Pulmonary artery endothelial cell (primary cell): ENCODE data around the gene PC. TPM values are rescaled to one million over a fixed set of nuclear protein-coding genes. Genes with fewer than 3 reads are reported as not detected.
"Not testable (repeated sequence)": the region's sequence is repeated elsewhere in the genome, so short reads cannot be mapped to it uniquely, and the experiment has no call there.

ENCODE experiments used
- DNase-seq: peaks from one replicate; pipeline ENCODE4 v3.0.0-alpha.2; 2011; ENCODE audit warnings: low read depth, low spot score
- total RNA-seq: library from RNA; depleted of rRNA; stranded (reverse); fragments of >200 nt; gene quantifications from 2 replicates; pipeline ENCODE4 v1.2.3, GENCODE V29; 2014

Gene PC
- total RNA-seq = 6.9 and 27.3 TPM in 2 replicates

DNA sequence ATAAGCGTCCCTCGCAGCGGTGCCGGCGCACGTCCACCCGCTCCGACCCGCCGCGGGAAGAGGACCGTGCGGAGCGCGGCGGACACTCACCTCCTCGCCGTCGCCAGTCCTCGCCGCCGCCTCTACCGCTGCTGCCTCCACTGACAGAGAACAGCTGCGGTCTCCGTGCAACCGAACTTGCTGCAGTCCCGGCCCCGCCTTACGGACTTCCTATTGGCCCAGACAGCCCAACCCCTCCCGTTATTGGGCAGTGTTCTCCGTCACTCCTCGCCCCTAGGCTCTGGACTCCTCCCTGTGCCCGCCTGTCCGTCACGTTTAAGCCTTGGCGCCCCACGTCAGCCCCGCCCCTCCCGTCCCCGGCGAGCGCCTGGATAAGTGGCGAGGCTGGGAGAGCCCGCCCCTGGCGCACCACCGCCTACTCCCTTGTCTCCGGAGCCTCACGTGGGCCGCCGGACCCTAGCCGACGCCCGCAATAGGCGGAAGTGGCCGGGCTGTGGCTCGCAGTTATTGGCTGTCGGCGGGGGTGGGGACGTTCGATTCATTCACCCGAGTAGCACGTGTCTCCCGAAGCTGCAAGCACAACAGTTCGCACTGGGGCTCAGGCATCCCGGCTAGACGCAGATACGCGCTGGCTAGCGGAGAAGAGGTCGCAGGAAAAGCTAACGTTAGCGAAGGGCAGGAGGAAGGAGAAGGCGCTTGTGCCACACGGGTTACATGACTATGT is at the start of gene PC:
Gene PC, minus strand, starts transcription at position 152 of the 724 bp plus-strand sequence. CDS start 86,224 bp downstream, outside the sequence.
- peak; percentile 100 for DNase-seq

- no peak for DNase-seq
These were observed 48.9 kb upstream of the PC start for GRCh38 chr11:67007126-67007525.

- DNase-seq = no peak
These were observed 48.1 kb upstream of the PC start for GRCh38 chr11:67006029-67006884.

DNA sequence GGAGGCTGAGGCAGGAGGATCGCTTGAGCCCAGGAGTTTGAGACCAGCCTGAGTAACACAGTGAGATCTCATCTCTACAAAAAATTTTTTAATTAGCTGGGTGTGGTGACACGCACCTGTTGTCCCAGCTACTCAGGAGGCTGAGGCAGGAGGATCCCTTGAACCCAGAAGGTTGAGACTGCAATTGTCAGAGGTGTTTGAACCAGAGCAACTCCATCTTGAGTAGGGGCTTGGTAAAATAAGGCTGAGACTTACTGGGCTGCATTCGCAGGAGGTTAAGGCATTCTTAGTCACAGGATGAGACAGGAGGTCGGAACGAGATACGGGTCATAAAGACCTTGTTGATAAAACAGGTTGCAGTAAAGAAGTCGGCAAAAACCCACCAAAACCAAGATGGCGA is 47.0 kb upstream of the PC start:
- not testable (repeated sequence) for DNase-seq

DNA sequence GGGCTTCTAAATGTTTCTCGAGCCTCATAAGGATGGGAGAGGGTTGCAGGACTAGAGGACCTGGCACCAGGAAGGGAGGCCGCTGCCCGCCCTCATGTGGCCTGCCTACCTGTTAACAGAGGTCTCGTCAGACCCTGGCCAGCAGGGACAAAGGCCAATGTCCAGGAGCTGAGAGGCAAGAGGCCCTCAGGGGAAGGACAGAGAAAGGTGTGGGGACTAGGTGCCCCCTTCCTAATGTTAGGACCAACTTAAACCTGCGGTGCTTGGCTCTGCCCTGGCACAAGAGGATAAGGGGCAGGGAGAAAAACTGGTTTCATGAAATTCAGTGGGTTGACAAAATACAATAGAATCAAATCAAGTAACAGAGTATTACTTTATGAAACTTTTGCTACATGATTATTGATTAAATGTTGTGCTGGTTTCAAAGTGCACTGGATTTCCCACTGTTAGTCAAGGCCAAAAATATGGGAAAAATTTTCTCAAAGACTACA is 44.8 kb upstream of the PC start:
- DNase-seq = no peak

GRCh38 chr11:67002297-67002913 is 44.2 kb upstream of the PC start:
- no peak for DNase-seq

GRCh38 chr11:67001332-67001731 is 43.1 kb upstream of the PC start:
- DNase-seq = no peak

DNA sequence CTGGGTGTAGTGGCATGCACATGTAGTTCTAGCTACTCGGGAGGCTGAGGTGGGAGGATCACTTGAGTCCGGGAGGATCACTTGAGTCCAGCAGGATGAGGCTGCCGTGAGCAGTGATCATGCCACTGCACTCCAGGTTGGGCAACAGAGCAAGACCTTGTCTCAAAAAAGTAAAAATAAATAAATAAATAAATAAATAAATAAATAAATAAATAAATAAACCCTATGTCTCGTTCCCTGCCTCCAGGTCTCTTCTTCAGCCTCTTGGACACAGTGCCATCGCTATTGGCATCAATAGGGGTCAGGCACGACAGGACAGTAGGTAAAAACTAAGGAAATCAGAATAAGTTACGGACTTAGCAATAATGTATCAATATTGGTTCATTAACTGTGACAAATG is 41.4 kb upstream of the PC start:
- DNase-seq = no peak

- DNase-seq = no peak
These were observed 38.6 kb upstream of the PC start for GRCh38 chr11:66996609-66997273.

DNA sequence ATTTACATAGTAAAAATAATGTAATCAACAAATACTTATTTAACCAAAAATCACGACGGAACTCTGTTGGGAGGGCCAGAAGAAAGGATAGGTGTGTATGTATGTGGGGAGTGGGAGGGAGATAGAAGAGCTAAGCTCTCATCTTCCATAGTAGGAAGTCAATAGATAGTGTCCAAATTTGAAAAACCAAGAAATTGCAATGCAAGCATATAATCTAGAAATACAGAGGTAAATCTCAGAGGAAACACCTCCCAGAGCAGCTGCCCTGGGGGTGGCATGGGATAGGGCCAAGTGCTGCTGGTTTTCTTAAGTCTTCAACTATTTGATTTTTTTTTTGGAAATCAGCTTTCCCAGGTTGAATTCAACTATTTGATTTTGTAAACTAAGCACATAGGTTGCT is 33.9 kb upstream of the PC start:
- no peak for DNase-seq

GRCh38 chr11:66989360-66989759 is 31.2 kb upstream of the PC start:
- DNase-seq = not testable (repeated sequence)

DNA sequence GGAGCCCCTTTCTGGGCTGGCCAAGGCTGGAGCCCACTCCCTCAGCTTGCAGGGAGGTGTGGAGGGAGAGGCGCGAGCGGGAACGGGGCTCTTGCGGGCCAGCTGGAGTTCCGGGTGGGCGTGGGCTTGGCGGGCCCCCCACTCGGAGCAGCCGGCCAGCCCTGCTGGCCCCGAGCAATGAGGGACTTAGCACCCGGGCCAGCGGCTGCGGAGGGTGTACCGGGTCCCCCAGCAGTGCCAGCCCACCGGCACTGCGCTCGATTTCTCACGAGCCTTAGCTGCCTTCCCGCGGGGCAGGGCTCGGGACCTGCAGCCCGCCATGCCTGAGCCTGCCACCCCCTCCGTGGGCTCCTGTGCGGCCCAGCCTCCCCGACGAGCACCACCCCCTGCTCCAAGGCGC is 30.6 kb upstream of the PC start:
- not testable (repeated sequence) for DNase-seq

DNA sequence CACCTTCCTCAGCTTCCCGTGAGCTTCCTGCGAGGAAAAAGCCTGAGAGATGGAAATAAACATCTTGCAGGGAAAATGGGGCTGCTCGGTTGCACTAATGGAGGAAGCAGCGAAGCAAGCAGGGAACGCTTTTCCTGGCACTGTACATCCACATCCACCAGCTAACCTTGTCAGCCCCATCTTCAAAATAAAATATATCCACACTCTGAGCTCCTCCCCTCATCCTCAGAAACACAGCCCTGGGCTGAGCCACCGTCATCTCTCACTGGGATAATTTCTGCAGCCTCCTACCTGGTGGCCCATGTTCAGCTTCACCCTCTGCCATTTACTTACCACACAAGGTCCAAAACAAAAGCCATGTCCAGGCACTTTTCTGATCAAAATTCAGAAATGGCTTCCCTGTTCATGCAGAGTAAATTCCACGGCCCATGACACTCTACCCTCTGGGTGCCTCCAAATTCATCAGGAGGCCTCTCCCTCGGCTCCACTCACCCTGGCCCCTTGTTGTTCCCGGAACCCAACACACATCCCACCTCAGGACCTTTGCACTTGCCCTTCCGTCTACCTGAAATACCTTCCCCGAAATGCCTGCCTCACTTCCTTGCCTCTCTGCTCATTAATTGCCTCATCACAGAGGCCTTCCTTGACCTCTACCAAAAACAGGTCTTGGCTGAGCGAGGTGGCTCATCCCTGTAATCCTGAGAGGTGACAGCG is 29.9 kb upstream of the PC start:
- DNase-seq = no peak

DNA sequence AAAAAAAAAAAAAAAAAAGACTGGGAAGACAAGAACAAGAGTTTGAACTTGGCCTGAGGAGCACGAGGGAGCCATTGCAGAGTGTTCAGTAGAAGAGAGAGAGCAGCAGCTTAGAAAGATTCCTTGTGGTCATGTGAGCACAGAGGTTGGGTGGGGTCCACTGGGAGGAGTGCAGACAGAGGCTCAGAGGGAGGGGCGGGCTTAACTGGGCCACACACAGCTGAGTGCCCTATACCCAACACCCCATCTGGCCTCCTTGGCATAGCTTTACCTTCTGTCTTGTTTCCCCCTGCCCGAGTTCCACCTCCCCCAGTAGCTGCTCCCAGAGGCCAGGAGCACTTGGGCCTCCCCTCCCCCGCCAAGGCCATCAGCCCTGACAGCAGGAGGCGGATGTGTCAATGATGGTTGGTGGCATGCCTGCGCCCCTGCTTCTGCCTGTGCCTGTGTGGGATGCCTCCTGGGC is 29.0 kb upstream of the PC start:
- DNase-seq = no peak

DNA sequence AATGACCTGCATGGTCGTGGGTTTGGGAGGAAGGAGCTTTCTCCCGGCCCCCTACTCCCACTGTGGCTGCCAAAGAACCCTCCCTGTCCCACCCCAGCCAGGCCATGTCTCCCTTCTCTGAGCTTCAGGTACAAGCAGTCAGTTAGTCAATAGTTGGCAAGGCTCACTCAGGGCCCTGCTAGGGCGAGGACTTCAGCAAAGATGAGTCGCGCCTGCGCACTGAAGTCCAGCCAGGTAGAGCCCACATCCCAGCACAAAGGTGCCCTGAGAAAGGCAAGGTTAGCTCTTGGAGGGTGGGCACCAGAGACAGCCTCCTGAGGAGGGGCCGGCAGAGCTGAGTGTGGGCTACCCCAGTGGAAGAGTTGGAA is 28.0 kb upstream of the PC start:
- DNase-seq = no peak

DNA sequence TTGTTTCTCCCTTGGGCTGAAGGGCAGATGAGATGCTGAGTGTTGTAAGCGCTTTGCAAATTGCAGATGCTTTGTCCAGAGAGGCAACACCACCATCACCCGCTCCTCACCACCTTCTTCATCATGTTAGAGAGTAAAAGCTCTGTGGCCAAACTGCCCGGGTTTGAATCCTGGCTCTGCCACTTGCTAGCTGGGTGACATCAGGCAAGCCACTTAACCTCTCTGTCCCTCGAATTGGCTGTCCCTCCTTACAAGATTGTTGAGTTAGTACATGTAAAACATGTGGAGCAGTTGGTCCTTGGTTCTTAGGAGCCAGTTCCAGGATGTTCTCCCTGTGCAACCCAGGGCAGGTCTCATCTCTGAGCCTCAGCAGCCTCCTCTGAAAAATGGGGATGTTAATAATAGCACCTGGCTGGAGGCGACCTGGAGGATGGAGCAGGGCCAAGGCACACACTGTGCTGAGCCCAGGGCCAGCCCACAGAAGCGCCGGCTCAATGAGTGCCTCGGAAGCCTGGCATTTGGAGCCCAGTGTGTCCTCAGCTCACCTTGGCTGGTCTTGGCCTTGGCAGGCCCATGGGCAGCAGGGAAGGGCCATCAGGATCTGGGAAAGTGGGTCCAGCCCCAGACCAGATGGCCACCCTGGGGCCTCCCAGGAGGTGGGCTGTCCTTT is 27.5 kb upstream of the PC start:
- no peak for DNase-seq

DNA sequence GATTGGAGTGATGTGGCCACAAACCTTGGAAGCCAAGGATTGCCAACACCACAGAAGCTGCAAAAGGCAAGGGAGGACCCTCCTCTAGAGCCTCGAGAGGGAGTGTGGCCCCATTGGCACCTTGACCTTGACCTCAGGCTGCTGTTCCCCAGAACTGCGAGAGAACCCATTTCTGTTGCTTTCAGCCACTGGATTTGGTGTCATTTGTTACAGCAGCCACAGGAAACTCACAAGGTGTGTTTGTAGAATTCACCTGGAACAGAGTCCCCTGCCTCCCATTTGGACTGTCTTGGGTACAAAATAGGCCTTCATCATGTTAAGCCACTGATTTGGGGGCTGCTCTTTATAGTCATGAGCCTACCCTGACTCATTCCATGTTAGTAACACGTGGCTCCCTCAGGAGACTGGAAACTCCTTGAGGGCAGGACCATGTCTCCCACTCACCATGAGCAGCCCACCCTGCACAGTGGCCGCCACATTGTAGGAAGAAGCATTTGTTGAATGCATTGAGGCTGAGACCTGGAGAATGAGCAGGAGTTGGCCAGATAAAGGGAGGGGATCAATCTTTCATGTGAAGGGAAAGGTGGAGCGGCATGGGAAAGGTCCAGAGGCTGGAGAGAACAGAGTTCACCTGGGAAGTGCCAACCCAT is 25.2 kb upstream of the PC start:
- no peak for DNase-seq

DNA sequence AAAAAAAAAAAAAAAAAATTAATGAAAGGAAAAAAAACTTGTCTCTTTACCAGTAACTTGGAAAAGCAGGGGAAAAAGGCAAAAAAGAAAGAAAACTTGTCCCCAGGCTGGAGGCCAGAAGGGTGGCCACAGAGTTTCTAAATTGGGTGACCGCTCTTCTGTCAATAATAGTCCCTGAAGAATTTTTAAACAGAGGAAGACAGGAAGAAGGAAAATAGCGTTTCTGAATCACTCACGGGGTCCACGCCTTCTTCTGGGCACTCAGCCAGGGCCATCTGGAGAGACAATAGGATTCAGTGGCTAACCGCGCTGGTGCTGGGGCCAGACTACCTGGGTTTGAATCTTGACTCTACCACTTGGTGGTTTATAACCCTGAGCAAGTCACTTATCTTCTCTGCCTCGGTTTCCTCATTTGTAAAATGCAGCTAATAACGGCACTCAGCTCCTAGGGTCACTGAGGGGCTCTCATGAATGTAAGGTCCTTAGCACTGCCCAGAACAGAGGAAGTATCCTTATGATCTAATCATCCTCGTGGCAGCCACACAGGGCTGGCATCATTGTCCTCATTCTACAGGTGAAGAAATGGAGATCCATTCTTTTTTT is 23.9 kb upstream of the PC start:
- peak; percentile 68 for DNase-seq

GRCh38 chr11:66979336-66979980 is 21.3 kb upstream of the PC start:
- no peak for DNase-seq
